Measurements from ENCODE around the gene PBX2. TPM values are rescaled to one million over a fixed set of nuclear protein-coding genes. Genes with fewer than 3 reads are reported as not detected.

PBX2 gene
- total and polyA plus RNA-seq, 2 of the 4 experiments (the other 2 are of a cell fraction) = 17.7 to 56.8 TPM

- H3K14ac ChIP-seq (replicated peaks; ENCODE audit: low read depth, low read length) = no peak overlapping the region
- in situ Hi-C loops (cut with MboI; ENCODE audit: low sequenced_read_pairs) (loop anchor here (25.0 kb wide), 1 partner anchor 779 kb away; the partner anchor contains the start of genes BRD2 and HLA-DMA), dilution Hi-C loops (cut with HindIII; ENCODE audit: low sequenced_read_pairs, unreplicated experiment) (no loop called here), intact Hi-C loops (cut with micrococcal nuclease) (no loop called here)
- no peak overlapping the region for H3K56ac ChIP-seq (ENCODE audit: extremely low read depth, insufficient read depth, low read length)
- H4K91ac ChIP-seq (ENCODE audit: insufficient read depth, low read depth, low read length) = no peak overlapping the region
- no peaks in the 10 kb centered on the region for H3K4me1 ChIP-seq (ENCODE audit: control insufficient read depth, insufficient read depth, low read length)
- peaks cover 15% of the 10 kb centered on the region for H3K9me1 ChIP-seq (ENCODE audit: insufficient read depth, low read length)
- H3K9me3 ChIP-seq (ENCODE audit: control insufficient read depth, insufficient read depth, low read length) = no peaks in the 10 kb centered on the region
- no TSS peak for BruUV-seq (replicated peaks)
- H3K23ac ChIP-seq (ENCODE audit: low read depth, low read length) = no peak overlapping the region
- no peak overlapping the region for H2BK20ac ChIP-seq (ENCODE audit: low read depth, low read length)
- DNase-seq = no peak
- ChIA-PET CTCF (no interaction called here), POLR2A (ENCODE audit: unreplicated experiment) (no interaction called here)
- no peak overlapping the region for H4K5ac ChIP-seq (ENCODE audit: low read depth, low read length)
- H3K27ac ChIP-seq (ENCODE audit: insufficient read depth, low read length) = no peak overlapping the region
- H2BK120ac ChIP-seq (ENCODE audit: low read depth, low read length) = no peak overlapping the region
- H3K27me3 ChIP-seq (ENCODE audit: control insufficient read depth, insufficient read depth, low read length) = no peaks in the 10 kb centered on the region
- TF ChIP-seq SMC3 (IDR thresholded peaks at IDR 0.05; ENCODE audit: low read depth, low read length) (no peak), MAZ (IDR thresholded peaks at IDR 0.05; ENCODE audit: borderline replicate concordance, low read depth, low read length) (no peak), CEBPB (IDR thresholded peaks at IDR 0.05; ENCODE audit: low read depth, low read length) (no peak)
- no peak for ATAC-seq (ENCODE audit: low read depth)
- H2AK5ac ChIP-seq (ENCODE audit: low read depth, low read length) = no peak overlapping the region
- no peak overlapping the region for H2BK5ac ChIP-seq (ENCODE audit: low read depth, low read length, poor library complexity, severe bottlenecking)
- no peaks in the 10 kb centered on the region for H4K20me1 ChIP-seq (ENCODE audit: insufficient read depth, low read length)
- H2AFZ ChIP-seq (replicated peaks; ENCODE audit: low read length, poor library complexity) = peak overlapping the region; percentile 39
- H4K8ac ChIP-seq (ENCODE audit: low read depth in 2 of 2, low read length in 2 of 2) = no peak overlapping the region
- H3K79me1 ChIP-seq (ENCODE audit: low read depth in 1 of 2, low read length in 2 of 2) = peaks cover 17 to 48% of the 10 kb centered on the region in 2 experiments
- H3K9ac ChIP-seq (ENCODE audit: low read depth, low read length) = no peak overlapping the region
- no peak overlapping the region for H3K4ac ChIP-seq (ENCODE audit: low read depth, low read length)
- no peak overlapping the region for H2BK15ac ChIP-seq (ENCODE audit: low read depth, low read length)
- peaks cover 38% of the 10 kb centered on the region for H3K36me3 ChIP-seq (ENCODE audit: control insufficient read depth, insufficient read depth, low read length)
- no peak overlapping the region for H3K4me2 ChIP-seq (ENCODE audit: low read depth, low read length)
- WGBS, 2 experiments (ENCODE audit: extremely low coverage in 2 of 2, insufficient read length in 1 of 2) = 80% methylated on average over 2 of the region's 15 CpGs; no CpG with 5 or more reads in 1 of the 2 experiments
- no peak overlapping the region for H3K4me3 ChIP-seq (ENCODE audit: insufficient read depth, low read depth, low read length)
- H2AK9ac ChIP-seq (replicated peaks; ENCODE audit: low read depth, low read length, poor library complexity) = peak overlapping the region; percentile 71
- H3K18ac ChIP-seq (ENCODE audit: low read depth, low read length) = no peak overlapping the region
These were observed 6.4 kb downstream of the PBX2 start for GRCh38 chr6:32183483-32184083.
